GM12891 (cell line): ENCODE measurements around the gene MLLT6.

Experiments used
- POLR2A ChIP-seq: IDR thresholded peaks from 2 replicates; pipeline ENCODE4 v1.6.1; 2011; ENCODE audit warnings: low read depth, low read length, control low read depth
- POLR2AphosphoS5 ChIP-seq: IDR thresholded peaks from 2 replicates; pipeline ENCODE4 v1.6.1; 2011; ENCODE audit warnings: low read depth, low read length, control low read depth

DNA sequence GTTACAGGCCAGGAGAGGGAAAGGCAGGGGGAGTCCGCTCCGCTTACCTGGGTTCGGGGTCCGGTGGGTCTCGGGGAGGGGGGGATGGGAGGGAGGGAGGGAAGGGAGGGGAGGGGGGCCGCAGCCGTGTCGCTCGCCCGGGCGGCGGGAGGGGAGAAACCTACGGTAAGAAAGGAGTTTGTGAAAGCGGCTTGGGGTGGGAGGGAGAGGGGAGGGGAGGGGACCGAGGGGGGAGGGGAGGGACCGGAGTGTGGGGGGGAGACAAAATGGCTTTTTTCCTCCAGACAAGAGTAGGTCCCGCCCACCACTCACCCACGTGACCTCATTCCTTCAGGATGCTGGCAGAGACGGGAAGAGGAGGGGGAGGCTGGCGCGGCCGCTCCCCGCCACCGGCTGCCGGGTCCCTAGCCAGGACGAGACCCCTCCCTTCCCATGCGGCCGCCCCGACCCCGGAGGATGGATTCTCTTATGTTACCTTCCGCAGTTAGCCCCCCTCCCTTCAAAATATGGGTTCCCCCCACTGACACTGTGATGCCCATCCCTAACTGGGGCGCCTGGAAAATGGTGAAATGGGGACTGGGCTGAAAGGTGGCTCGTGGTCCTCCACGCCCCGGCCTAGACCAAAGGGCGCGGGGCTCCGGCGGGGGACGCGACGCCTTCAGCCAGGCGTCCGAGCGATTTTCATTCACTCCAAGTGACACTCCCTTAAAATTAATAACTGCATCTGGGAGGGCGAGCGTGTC lies 43.2 kb downstream of the MLLT6 start, which contains the start of gene PCGF2:
- TF ChIP-seq POLR2AphosphoS5 (no peak), POLR2A (no peak)
